ENCODE results near the gene ABCC1. TPM values are rescaled to one million over a fixed set of nuclear protein-coding genes. Genes with fewer than 3 reads are reported as not detected.

ABCC1 gene
- total RNA-seq, 8 experiments from 2014 or later: 8.6 to 117 (median 11.9) TPM

GRCh38 chr16:16038950-16039349 is 89.5 kb downstream of the ABCC1 start:
- in situ Hi-C loops (cut with MboI; ENCODE audit: low pct_unique_long_range_greater_than_20kb in 2 of 9, low sequenced_read_pairs in 9 of 9, unreplicated experiment in 9 of 9): no loop called here
- WGBS, 10 experiments: 73 to 94% (median 75%) methylated on average over 2 to 4 of the region's 6 CpGs; no CpG with 5 or more reads in 5 of the 10 experiments
- Histone ChIP-seq H3K27ac (no peak overlapping the region), H3K4me3 (no peak overlapping the region), H3K4me1 (replicated peaks in 1 of 2) (no peaks in the 10 kb centered on the region)
- no peak for ATAC-seq (replicated peaks in 6 of 8)

DNA sequence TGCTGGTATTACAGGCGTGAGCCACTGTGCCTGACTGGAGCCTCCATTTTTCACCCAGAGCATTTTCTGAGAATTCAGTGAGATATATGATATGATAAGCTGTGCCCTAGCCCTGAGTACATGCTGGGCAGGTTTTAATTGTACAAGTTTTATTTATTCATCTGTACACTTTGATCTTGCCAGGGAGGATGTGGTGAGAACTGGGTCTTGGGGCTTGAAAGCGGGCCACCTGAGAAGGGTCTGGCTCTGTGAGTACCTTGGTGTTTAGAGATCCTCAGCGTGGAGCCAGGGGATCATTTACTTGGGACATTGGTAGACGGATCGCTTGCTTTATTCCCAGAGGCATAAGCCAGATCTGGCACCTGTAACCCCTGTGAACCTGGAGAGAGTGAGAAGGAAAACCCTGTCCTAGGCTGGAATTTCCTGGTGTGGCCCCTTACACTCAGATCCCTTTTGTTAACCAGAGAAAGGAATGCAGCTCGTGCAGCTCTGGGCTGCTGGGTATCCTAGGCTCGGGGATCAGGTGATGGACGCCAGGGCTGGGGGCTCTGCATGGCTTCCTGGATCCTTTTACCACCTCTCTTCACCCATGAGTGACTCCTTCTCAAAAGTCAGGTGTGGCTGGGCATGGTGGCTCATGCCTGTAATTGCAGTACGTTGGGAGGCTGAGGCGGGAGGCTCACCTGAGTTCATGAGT is 91.9 kb downstream of the ABCC1 start:
- in situ Hi-C loops (cut with MboI; ENCODE audit: low pct_unique_long_range_greater_than_20kb in 2 of 9, low sequenced_read_pairs in 9 of 9, unreplicated experiment in 9 of 9): no loop called here
- no peak for ATAC-seq (replicated peaks in 6 of 8)
- H3K27ac ChIP-seq: no peak overlapping the region
- WGBS, 10 experiments: 67 to 100% (median 89%) methylated on average over 1 to 5 of the region's 10 CpGs; no CpG with 5 or more reads in 5 of the 10 experiments
- no peaks in the 10 kb centered on the region for H3K4me1 ChIP-seq (replicated peaks in 1 of 2)
- H3K4me3 ChIP-seq: no peak overlapping the region

DNA sequence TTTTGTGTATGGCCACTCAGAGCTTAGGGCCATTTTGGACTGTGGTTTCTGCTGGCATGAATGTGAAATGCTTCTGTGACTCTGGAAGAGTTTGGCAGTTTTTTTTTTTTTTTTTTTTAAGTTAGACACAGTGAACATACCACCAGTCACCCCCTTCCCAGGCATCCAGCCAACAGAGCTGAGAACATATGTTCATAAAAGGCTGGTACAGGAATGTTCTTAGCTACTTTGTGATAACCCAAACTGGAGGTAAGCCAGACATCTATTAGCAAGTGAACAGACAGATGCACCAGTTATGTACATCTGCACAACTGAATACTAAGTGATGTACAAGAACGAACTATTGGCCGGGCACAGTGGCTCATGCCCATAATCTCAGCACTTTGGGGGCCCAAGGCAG is 92.7 kb downstream of the ABCC1 start:
- Histone ChIP-seq H3K27ac (no peak overlapping the region), H3K4me3 (no peak overlapping the region), H3K4me1 (replicated peaks in 1 of 2) (no peaks in the 10 kb centered on the region)
- in situ Hi-C loops (cut with MboI; ENCODE audit: low pct_unique_long_range_greater_than_20kb in 2 of 9, low sequenced_read_pairs in 9 of 9, unreplicated experiment in 9 of 9): no loop called here
- 100% methylated on average over 2 of the region's 2 CpGs; no CpG with 5 or more reads in 7 of the 10 experiments for WGBS, 10 experiments
- peak in 2 of 8 experiments; percentile 41 to 84 for ATAC-seq (replicated peaks in 6 of 8)

GRCh38 chr16:16045296-16045695 is 95.9 kb downstream of the ABCC1 start:
- no peak for ATAC-seq (replicated peaks in 6 of 8)
- H3K4me3 ChIP-seq: no peak overlapping the region
- in situ Hi-C loops (cut with MboI; ENCODE audit: low pct_unique_long_range_greater_than_20kb in 2 of 9, low sequenced_read_pairs in 9 of 9, unreplicated experiment in 9 of 9): no loop called here
- no peak overlapping the region for H3K27ac ChIP-seq
- no peaks in the 10 kb centered on the region for H3K4me1 ChIP-seq (replicated peaks in 1 of 2)
- WGBS, 10 experiments: 40 to 88% (median 63%) methylated on average over 1 to 2 of the region's 2 CpGs; no CpG with 5 or more reads in 3 of the 10 experiments

DNA sequence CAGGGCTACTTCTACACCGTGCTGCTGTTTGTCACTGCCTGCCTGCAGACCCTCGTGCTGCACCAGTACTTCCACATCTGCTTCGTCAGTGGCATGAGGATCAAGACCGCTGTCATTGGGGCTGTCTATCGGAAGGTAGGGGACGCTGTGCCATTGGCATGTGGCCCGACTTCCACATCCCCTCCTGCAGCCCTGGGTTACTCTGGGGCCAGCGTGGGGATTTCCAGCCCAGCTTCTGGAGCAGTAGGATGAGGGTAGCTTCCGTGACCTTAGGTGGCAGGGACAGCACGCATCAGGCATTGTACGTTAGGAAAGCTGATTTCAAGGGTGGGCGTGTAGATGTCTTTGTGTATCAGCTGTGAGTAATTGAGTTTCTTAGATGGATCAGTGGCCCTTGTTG is 96.5 kb downstream of the ABCC1 start:
- in situ Hi-C loops (cut with MboI; ENCODE audit: low pct_unique_long_range_greater_than_20kb in 2 of 9, low sequenced_read_pairs in 9 of 9, unreplicated experiment in 9 of 9): no loop called here
- peak in 1 of 8 experiments; percentile 48 for ATAC-seq (replicated peaks in 6 of 8)
- Histone ChIP-seq H3K4me1 (replicated peaks in 1 of 2) (no peaks in the 10 kb centered on the region), H3K27ac (no peak overlapping the region), H3K4me3 (no peak overlapping the region)
- 20 to 100% (median 100%) methylated on average over 1 to 5 of the region's 12 CpGs; no CpG with 5 or more reads in 5 of the 10 experiments for WGBS, 10 experiments

DNA sequence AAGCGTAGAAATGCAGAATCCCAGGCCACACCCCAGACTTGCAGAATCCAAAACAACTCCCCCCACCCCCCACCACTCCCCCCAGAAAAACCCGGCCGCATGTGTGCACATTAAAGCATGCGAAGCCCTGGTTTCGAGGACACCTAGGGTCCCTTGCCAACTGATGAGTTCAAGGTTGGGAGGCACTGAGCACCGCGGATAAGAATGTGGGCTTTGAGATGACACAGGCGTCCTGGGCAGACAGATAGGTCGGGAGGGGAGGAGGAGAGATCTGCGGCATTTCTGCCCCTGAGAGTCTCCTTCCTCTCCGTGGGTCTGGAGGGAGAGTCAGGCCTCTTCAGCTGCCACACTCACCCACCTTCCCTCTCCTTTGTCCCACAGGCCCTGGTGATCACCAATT is 98.3 kb downstream of the ABCC1 start:
- ATAC-seq (replicated peaks in 6 of 8): no peak
- 40 to 100% (median 92%) methylated on average over 1 to 2 of the region's 11 CpGs; no CpG with 5 or more reads in 6 of the 10 experiments for WGBS, 10 experiments
- in situ Hi-C loops (cut with MboI; ENCODE audit: low pct_unique_long_range_greater_than_20kb in 2 of 9, low sequenced_read_pairs in 9 of 9, unreplicated experiment in 9 of 9): no loop called here
- Histone ChIP-seq H3K27ac (no peak overlapping the region), H3K4me1 (replicated peaks in 1 of 2) (no peaks in the 10 kb centered on the region), H3K4me3 (no peak overlapping the region)

DNA sequence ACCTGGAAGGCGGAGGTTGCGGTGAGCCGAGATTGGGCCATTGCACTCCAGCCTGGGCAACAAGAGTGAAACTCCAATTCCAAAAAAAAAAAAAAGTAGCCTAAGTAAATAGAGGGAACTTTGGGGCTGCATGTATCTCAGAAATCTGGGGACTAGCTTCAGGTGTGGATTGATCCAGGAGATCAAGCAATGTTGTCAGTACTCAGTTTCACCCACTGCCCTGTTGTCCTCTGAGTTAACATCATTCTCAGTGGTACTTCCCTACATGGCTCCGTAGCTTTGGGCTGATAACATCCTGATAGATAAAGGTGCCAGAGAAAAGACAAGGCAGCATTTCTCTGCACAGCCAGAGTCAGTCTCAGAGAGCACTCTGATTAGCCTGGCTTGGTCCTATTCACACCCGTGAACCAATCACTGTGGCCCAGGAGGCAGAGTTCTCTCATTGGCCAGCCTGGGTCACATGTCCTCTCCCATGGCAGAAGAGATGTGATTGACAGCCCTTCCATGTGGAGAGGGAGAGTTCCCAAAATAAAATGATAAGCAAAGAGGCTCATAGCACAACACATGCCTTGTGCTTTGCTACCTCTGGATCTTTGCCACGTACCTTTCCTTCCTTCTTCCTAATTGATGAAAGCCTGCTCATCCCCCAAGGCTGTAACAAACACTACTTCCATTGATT is 99.6 kb downstream of the ABCC1 start:
- H3K4me3 ChIP-seq: no peak overlapping the region
- ATAC-seq (replicated peaks in 6 of 8): peak in 1 of 8 experiments; percentile 35
- 76 to 100% (median 100%) methylated on average over 1 to 5 of the region's 6 CpGs; no CpG with 5 or more reads in 1 of the 10 experiments for WGBS, 10 experiments
- no peaks in the 10 kb centered on the region for H3K4me1 ChIP-seq (replicated peaks in 1 of 2)
- no peak overlapping the region for H3K27ac ChIP-seq
- in situ Hi-C loops (cut with MboI; ENCODE audit: low pct_unique_long_range_greater_than_20kb in 2 of 9, low sequenced_read_pairs in 9 of 9, unreplicated experiment in 9 of 9): no loop called here

DNA sequence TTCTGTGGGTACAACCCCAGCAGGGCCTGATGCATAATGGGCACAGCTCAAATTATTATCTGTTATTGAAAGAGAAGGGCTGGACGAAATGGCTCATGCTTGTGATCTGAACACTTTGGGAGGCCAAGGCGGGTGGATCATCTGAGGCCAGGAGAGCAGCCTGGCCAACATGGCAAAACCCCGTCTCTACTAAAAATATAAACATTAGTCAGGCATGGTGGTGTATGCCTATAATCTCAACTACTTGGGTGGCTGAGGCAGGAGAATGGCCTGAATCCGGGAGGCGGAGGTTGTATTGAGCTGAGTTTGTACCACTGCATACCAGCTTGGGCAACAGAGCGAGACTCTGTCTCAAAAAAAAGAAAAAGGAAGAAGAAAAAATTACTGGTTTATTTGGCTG is 100.7 kb downstream of the ABCC1 start:
- WGBS, 10 experiments: 83 to 100% (median 93%) methylated on average over 1 to 4 of the region's 6 CpGs; no CpG with 5 or more reads in 3 of the 10 experiments
- in situ Hi-C loops (cut with MboI; ENCODE audit: low pct_unique_long_range_greater_than_20kb in 2 of 9, low sequenced_read_pairs in 9 of 9, unreplicated experiment in 9 of 9): no loop called here
- no peak for ATAC-seq (replicated peaks in 6 of 8)
- H3K27ac ChIP-seq: no peak overlapping the region
- H3K4me1 ChIP-seq (replicated peaks in 1 of 2): no peaks in the 10 kb centered on the region
- H3K4me3 ChIP-seq: no peak overlapping the region

DNA sequence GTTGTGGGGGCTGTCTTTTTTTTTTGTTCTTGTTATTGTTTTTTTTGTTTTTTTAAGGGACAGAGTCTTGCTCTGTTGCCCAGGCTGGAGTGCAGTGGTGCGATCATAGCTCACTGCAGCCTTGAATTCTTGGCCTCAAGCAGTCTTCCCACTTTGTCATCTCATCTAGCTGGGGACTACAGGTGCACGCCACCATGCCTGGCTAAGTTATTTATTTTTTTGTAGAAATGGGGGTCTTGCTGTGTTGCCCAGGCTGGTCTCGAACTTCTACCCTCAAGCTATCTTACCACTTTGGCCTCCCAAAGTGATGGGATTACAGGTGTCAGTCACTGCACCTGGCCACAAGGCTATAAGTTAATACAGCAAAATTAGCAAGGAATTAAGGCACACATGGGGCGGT is 101.7 kb downstream of the ABCC1 start:
- in situ Hi-C loops (cut with MboI; ENCODE audit: low pct_unique_long_range_greater_than_20kb in 2 of 9, low sequenced_read_pairs in 9 of 9, unreplicated experiment in 9 of 9): no loop called here
- Histone ChIP-seq H3K27ac (no peak overlapping the region), H3K4me1 (replicated peaks in 1 of 2) (no peaks in the 10 kb centered on the region), H3K4me3 (no peak overlapping the region)
- 84 to 100% (median 100%) methylated on average over 1 to 3 of the region's 4 CpGs; no CpG with 5 or more reads in 3 of the 10 experiments for WGBS, 10 experiments
- ATAC-seq (replicated peaks in 6 of 8): no peak

- ATAC-seq (replicated peaks in 6 of 8): no peak
- in situ Hi-C loops (cut with MboI; ENCODE audit: low pct_unique_long_range_greater_than_20kb in 2 of 9, low sequenced_read_pairs in 9 of 9, unreplicated experiment in 9 of 9): no loop called here
- Histone ChIP-seq H3K4me3 (no peak overlapping the region), H3K27ac (no peak overlapping the region), H3K4me1 (replicated peaks in 1 of 2) (no peaks in the 10 kb centered on the region)
- WGBS, 10 experiments: 63 to 100% (median 100%) methylated on average over 1 to 2 of the region's 3 CpGs; no CpG with 5 or more reads in 4 of the 10 experiments
Observed at GRCh38 chr16:16052916-16053315, 103.5 kb downstream of the ABCC1 start.

DNA sequence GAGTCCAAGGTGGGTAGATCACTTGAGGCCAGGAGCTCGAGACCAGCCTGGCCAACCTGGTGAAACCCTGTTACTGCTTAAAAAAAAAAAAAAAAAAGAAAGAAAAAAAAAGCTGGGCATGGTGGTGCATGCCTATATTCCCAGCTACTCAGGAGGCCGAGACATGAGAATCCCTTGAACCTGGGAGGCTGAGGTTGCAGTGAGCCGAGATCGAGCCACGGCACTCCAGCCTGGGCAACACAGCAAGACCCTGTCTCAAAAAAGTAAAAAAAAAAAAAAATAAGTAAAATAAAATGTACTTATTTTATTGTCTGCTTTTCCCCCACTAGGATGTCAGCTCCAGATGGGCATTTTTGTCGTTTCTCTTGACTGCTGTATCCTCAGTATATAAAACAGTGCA is 107.7 kb downstream of the ABCC1 start:
- no peak for ATAC-seq (replicated peaks in 6 of 8)
- H3K27ac ChIP-seq: no peak overlapping the region
- H3K4me3 ChIP-seq: no peak overlapping the region

GRCh38 chr16:16059160-16059559 is 109.7 kb downstream of the ABCC1 start:
- Histone ChIP-seq H3K4me3 (no peak overlapping the region), H3K27ac (no peak overlapping the region), H3K4me1 (replicated peaks in 1 of 2) (no peaks in the 10 kb centered on the region)
- peak in 3 of 8 experiments; percentile 47 to 58 (median 57) for ATAC-seq (replicated peaks in 6 of 8)
- WGBS, 10 experiments: 68 to 100% (median 100%) methylated on average over 1 to 7 of the region's 8 CpGs; no CpG with 5 or more reads in 1 of the 10 experiments
- in situ Hi-C loops (cut with MboI; ENCODE audit: low pct_unique_long_range_greater_than_20kb in 2 of 9, low sequenced_read_pairs in 9 of 9, unreplicated experiment in 9 of 9): no loop called here

More for the DNA sequence above, 107.7 kb downstream of the ABCC1 start:
- in situ Hi-C loops (cut with MboI; ENCODE audit: low pct_unique_long_range_greater_than_20kb in 2 of 9, low sequenced_read_pairs in 9 of 9, unreplicated experiment in 9 of 9): no loop called here
- H3K4me1 ChIP-seq (replicated peaks in 1 of 2): no peaks in the 10 kb centered on the region
- 89 to 97% (median 94%) methylated on average over 4 to 6 of the region's 6 CpGs; no CpG with 5 or more reads in 1 of the 10 experiments for WGBS, 10 experiments

- H3K4me1 ChIP-seq (replicated peaks in 1 of 2): no peaks in the 10 kb centered on the region
- ATAC-seq (replicated peaks in 6 of 8): no peak
- no peak overlapping the region for H3K27ac ChIP-seq
- WGBS, 10 experiments: 73 to 100% (median 98%) methylated on average over 2 to 9 of the region's 11 CpGs; no CpG with 5 or more reads in 1 of the 10 experiments
- no peak overlapping the region for H3K4me3 ChIP-seq
- in situ Hi-C loops (cut with MboI; ENCODE audit: low pct_unique_long_range_greater_than_20kb in 2 of 9, low sequenced_read_pairs in 9 of 9, unreplicated experiment in 9 of 9): no loop called here
Observed at GRCh38 chr16:16059895-16060590, 110.6 kb downstream of the ABCC1 start.

Measured in motor neuron (in vitro differentiated cells).